Islet precursor cell (in vitro differentiated cells): ENCODE measurements around the gene LNX2.

Source experiments
- DNase-seq: peaks from one replicate; pipeline ENCODE4 v3.0.0-alpha.2; 2018

Gene LNX2

GRCh38 chr13:27497563-27498230 lies 122.6 kb downstream of the LNX2 start:
- no peak for DNase-seq

- DNase-seq = no peak
These were observed 123.6 kb downstream of the LNX2 start for GRCh38 chr13:27496536-27497273.

- no peak for DNase-seq
These were observed 124.3 kb downstream of the LNX2 start for GRCh38 chr13:27496006-27496405.
